Stimulated activated CD8-positive, alpha-beta memory T cell treated with anti-CD3 and anti-CD28 coated beads, Interleukin-15, amount 100 ng/mL, for 4 hours (primary cell): ENCODE measurements around the gene MTCH1.

ENCODE experiments used
- DNase-seq, 2 donors: peaks; one replicate each; pipeline ENCODE4 v3.0.0-alpha.2; 2020; ENCODE audit warnings: low read depth in 2 of 2

MTCH1 gene

DNA sequence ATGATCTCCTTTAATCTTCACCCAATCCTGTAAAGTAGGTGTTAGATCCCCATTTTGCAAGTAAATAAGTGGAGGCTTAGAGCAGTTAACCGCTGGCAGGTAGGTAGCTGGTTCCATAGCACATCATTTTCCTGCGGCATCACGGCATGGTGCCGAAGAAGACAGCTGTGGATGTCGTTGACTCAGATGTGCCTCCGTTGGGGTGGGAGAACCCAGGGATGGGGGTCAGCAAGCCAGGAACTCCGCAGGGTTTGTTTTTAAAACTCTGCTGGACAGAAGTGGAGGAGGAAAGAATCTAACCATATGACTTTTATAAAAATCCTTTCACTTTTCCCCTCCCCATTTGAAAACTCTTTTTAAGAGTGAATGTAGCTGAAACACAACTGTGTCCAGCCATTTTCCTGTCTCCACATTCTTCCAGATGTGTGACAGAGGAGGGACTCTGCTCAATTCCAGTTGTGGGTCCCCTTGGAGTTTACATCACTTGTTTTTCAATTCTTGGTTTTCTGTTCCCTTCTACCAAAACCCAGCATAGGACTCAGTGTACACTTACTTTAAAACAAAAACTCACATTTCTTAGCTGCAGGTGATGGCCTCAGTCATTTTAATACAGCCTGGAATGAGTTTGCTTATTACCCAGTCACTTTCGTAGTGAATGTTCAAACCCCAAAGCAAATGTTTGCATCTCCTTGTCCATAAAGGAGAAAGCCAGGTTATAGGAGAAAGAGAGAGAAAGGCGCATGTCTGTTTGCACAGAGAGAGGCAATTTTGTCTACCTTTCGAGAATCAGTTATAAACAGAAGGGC lies 59.1 kb downstream of the MTCH1 start:
- DNase-seq, result no peak

GRCh38 chr6:36925809-36926208 lies 60.2 kb downstream of the MTCH1 start:
- DNase-seq, result no peak

DNA sequence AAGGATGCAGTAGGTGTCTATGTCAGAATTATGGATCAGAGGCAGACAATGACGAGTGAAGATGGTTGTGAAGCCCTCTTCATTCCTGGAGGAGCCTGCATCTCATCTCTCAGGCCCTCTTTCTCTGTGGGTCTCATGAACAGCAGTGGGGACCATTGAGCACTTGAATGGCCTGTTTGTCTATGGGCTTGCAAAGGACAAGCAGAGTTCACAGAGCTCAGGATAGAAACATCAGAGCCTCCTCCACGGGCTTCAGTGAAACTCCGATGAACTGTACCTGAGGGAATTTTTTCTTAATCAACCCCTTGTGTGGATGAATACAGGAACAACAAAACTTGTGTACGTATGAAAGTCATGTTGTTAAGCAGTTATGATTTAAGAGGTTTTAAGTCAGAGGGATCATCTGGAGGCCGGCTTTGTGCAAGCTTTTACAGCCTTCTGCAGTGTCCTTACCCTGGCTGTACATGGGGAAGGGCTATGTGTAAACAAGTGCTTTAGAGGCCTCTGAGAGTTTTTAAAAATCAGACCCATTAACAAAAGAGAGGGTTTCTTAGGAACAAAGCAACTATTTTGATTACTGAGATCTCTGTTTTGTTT lies 61.1 kb downstream of the MTCH1 start:
- no peak for DNase-seq

DNA sequence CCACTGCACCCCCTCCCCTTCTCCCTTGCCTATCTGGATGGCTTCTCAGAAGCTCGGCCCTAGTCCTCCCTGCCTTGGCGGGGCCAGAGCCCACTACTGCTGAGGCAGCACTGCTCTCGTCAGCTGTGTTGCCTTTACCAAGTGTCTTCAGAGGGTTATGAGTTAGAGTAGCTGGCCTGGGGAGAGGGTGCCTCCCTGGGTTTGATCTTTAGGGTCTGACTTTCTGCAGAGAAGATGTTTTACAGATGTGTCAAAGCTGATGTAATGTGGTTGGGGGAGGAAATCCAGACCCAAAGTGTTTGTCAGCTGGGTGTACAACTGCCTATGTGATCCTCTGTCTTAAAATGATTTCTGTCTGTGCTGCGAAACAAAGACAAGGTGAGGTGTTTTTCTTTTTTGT lies 61.9 kb downstream of the MTCH1 start:
- no peak for DNase-seq

GRCh38 chr6:36920546-36920945 lies 65.5 kb downstream of the MTCH1 start:
- no peak for DNase-seq

DNA sequence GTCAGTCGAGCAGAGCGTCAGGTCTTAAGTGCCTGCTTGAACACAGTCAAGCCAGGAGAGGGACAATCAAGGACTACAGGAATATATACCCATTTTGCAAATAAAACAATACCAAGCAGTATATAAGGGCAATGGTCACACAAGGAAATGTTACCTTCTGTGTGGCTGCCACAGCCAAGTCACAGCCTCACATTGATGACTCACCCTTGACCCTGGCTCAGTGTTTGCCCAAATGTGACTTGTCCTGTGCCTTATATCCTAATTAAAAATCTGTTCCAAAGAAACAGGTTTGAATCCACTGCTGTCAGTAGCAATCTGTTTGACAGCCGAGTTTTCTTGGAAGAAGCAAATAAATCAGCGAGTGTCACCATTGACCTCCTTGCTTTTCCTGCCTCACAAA lies 65.9 kb downstream of the MTCH1 start:
- no peak for DNase-seq
